22Rv1 (cell line): Measurements from ENCODE around the gene STMN1.

ENCODE experiments used
- CTCF ChIP-seq: fragments of 450-650 bp; IDR thresholded peaks from 2 replicates; pipeline ENCODE4 v1.5.1; 2017; ENCODE audit warnings: mild to moderate bottlenecking
- ZFX ChIP-seq: fragments of 450-650 bp; IDR thresholded peaks from 2 replicates; pipeline ENCODE4 v1.6.1; 2017; ENCODE audit warnings: antibody characterized with exemption, borderline replicate concordance

- TF ChIP-seq CTCF = no peak
- TF ChIP-seq ZFX = no peak
Observed at GRCh38 chr1:25881266-25881665, 25.0 kb downstream of the STMN1 start.
